ENCODE results near the gene CDH6. TPM values are rescaled to one million over a fixed set of nuclear protein-coding genes. Genes with fewer than 3 reads are reported as not detected.

The CDH6 gene
- total RNA-seq, 1 donor from 2014 or later = 0.54 TPM

DNA sequence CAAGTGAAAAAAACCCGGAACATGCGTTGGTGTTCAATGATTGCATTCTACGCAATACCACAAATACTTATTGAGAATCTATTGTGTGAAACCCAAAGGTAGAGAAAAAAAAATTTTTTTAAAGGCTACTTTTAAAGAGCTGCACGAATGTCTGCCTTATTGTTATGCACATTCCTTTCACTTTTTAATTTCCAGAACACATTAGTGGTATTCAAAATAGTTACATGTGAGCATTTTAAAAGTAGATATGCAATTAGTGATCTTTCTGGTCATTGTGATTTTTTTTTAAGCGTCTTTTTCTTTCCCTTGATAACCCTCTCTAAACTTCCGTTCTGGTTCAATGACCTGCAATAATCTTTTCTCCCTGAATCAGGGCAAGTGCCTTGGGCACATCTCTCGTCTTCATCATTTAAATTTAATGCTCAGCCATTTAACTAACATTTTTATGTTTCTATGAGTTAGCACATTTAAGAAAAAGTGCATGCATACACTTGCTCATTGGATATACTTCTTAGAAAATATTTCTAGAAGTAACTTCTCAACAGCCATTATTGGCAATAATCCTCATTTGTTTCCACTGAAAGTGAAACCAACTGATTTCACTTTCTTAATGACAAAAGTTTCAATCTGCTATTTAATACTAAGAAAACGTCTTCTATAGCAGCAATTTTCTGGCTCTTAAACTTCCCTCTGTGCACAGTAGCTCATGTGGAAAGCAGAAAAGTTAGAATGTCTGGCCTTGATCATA, 80.3 kb downstream of the CDH6 start:
- H3K4me3 Mint-ChIP-seq = no peak overlapping the region
- DNase-seq (ENCODE audit: low spot score in 2 of 2, unreplicated experiment in 2 of 2) = no peak
- no peaks in the 10 kb centered on the region for H3K9me3 Mint-ChIP-seq
- H3K4me1 Mint-ChIP-seq = no peaks in the 10 kb centered on the region
- TF ChIP-seq, protein P1, sequence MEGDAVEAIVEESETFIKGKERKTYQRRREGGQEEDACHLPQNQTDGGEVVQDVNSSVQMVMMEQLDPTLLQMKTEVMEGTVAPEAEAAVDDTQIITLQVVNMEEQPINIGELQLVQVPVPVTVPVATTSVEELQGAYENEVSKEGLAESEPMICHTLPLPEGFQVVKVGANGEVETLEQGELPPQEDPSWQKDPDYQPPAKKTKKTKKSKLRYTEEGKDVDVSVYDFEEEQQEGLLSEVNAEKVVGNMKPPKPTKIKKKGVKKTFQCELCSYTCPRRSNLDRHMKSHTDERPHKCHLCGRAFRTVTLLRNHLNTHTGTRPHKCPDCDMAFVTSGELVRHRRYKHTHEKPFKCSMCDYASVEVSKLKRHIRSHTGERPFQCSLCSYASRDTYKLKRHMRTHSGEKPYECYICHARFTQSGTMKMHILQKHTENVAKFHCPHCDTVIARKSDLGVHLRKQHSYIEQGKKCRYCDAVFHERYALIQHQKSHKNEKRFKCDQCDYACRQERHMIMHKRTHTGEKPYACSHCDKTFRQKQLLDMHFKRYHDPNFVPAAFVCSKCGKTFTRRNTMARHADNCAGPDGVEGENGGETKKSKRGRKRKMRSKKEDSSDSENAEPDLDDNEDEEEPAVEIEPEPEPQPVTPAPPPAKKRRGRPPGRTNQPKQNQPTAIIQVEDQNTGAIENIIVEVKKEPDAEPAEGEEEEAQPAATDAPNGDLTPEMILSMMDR (IDR thresholded peaks at IDR 0.05; ENCODE audit: unreplicated experiment) = no peak
- no peak overlapping the region for H3K27ac Mint-ChIP-seq
- H3K36me3 Mint-ChIP-seq = no peaks in the 10 kb centered on the region
- H3K27me3 Mint-ChIP-seq (ENCODE audit: low read depth) = peaks cover 5% of the 10 kb centered on the region

DNA sequence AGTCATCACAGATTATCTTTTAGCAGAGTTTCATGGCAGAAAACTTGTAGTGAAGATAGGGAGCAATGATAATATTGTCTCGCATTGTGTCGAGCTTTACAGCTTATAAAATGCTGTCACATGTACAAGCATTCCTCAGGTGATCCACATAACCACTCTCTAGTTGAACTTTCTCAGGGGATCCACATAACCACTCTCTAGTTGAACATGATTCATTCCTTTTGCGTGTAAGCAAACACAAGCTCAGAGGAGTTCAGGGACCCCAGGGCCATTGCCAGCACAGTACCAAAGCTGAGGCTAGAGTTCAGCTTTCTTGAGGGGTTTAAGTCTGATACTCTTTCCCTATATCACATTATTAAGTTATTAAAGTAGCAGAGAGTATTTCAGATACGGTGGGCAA, 86.7 kb downstream of the CDH6 start:
- TF ChIP-seq, protein P1 (IDR thresholded peaks at IDR 0.05; ENCODE audit: unreplicated experiment) = no peak
- Mint-ChIP-seq H3K27me3 (ENCODE audit: low read depth) (no peaks in the 10 kb centered on the region), H3K36me3 (no peaks in the 10 kb centered on the region), H3K27ac (no peak overlapping the region), H3K9me3 (no peaks in the 10 kb centered on the region), H3K4me3 (no peak overlapping the region), H3K4me1 (peaks cover 4% of the 10 kb centered on the region)
- DNase-seq (ENCODE audit: low spot score in 2 of 2, unreplicated experiment in 2 of 2) = no peak

DNA sequence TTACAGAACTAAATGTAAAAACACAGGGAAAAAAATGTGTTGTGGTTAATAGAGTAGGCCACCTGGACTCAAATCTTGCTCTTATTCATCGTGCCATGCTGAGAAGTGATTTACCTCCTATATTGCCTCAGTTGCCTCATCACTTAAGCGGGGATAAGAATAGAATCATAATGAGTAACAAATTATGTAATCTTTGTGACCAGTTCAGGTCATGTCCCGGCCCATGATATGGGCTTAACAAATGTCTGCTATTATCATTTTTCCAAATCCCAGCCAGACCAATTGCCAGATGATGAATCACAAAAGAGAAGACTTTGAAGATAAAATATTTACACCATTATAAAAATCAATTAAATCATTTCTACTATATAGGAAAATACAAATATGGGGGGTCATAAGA, 89.8 kb downstream of the CDH6 start:
- peaks cover 4% of the 10 kb centered on the region for H3K4me1 Mint-ChIP-seq

DNA sequence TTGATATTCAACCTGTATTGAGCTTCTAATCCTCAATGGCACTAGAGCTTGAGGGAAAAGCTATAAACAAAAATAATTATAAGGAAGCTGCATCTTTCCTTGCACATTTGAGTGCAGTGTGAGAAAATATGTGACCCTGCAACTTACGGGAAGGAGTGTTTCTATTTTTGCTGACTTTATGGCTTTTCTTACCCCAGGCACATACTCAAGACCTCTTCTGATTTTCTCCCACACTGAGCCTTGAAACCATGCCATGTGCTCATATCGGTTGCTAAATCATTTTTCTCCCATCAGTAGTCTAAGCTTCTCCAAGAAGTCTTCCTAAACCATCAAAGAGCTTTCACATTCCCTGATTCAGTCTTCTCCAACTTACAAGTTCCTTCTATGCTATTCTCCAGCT, 91.5 kb downstream of the CDH6 start:
- no peak overlapping the region for H3K27ac Mint-ChIP-seq
- no peaks in the 10 kb centered on the region for H3K36me3 Mint-ChIP-seq
- H3K9me3 Mint-ChIP-seq = no peaks in the 10 kb centered on the region
- no peak for DNase-seq (ENCODE audit: low spot score in 2 of 2, unreplicated experiment in 2 of 2)
- H3K27me3 Mint-ChIP-seq (ENCODE audit: low read depth) = no peaks in the 10 kb centered on the region
- H3K4me3 Mint-ChIP-seq = no peak overlapping the region
- TF ChIP-seq, protein P1 (IDR thresholded peaks at IDR 0.05; ENCODE audit: unreplicated experiment) = no peak
- H3K4me1 Mint-ChIP-seq = peaks cover 4% of the 10 kb centered on the region

More for the DNA sequence above, 89.8 kb downstream of the CDH6 start:
- Mint-ChIP-seq H3K9me3 (no peaks in the 10 kb centered on the region), H3K27ac (no peak overlapping the region), H3K36me3 (no peaks in the 10 kb centered on the region), H3K4me3 (no peak overlapping the region), H3K27me3 (ENCODE audit: low read depth) (no peaks in the 10 kb centered on the region)
- DNase-seq (ENCODE audit: low spot score in 2 of 2, unreplicated experiment in 2 of 2) = no peak
- TF ChIP-seq, protein P1 (IDR thresholded peaks at IDR 0.05; ENCODE audit: unreplicated experiment) = no peak

DNA sequence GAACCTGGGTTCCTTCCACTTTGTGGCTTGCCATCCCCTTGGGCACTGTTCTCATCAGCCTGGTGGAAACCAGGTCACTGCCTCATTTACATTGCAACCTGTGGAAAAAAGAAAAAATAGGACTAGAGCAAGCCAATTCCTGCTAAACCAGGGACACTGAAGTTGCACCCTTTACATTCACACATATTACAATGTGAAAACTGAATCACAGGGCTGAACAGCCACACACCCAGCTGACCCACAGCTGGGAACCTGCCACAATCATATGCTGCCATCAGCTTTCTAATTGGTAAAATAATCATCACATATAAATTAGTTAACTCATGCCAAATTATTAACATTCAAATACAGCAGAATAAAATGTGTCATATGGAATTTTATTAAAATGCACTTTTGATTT, 94.5 kb downstream of the CDH6 start:
- no peaks in the 10 kb centered on the region for H3K9me3 Mint-ChIP-seq
- H3K27ac Mint-ChIP-seq = no peak overlapping the region
- H3K36me3 Mint-ChIP-seq = no peaks in the 10 kb centered on the region
- TF ChIP-seq, protein P1 (IDR thresholded peaks at IDR 0.05; ENCODE audit: unreplicated experiment) = no peak
- DNase-seq (ENCODE audit: low spot score in 2 of 2, unreplicated experiment in 2 of 2) = no peak
- no peak overlapping the region for H3K4me3 Mint-ChIP-seq
- peaks cover 8% of the 10 kb centered on the region for H3K4me1 Mint-ChIP-seq
- no peaks in the 10 kb centered on the region for H3K27me3 Mint-ChIP-seq (ENCODE audit: low read depth)
